HEK293T (cell line): ENCODE measurements around the gene PDZD2.

Experiments
- CTCF ChIA-PET: fragments of 350-600 bp; formaldehyde crosslinking; extraction: SDS; loops from one replicate; lab custom pipeline; 2021; ENCODE audit warnings: antibody characterized with exemption, inconsistent platforms; lab: Yijun Ruan, JAX
- POLR2A ChIA-PET: fragments of 350-600 bp; formaldehyde crosslinking; extraction: SDS; loops from one replicate; lab custom pipeline; 2020; ENCODE audit warnings: antibody characterized with exemption, inconsistent platforms; lab: Yijun Ruan, JAX
- DNase-seq: peaks from one replicate; pipeline ENCODE4 v3.0.0; 2012; ENCODE audit warnings: mixed read lengths; ENCODE audit errors: extremely low spot score
- ARNT ChIP-seq: fragments of 450-650 bp; IDR thresholded peaks from 2 replicates; pipeline ENCODE4 v1.6.1; 2017; ENCODE audit warnings: mild to moderate bottlenecking
- BHLHE40 ChIP-seq: fragments of 450-650 bp; IDR thresholded peaks from 2 replicates; pipeline ENCODE4 v1.6.1; 2016; ENCODE audit warnings: mild to moderate bottlenecking, moderate library complexity, borderline replicate concordance
- CTBP1 ChIP-seq: fragments of 450-650 bp; IDR thresholded peaks from 2 replicates; pipeline ENCODE4 v1.6.1; 2016; ENCODE audit warnings: borderline replicate concordance
- ELF4 ChIP-seq: fragments of 450-650 bp; IDR thresholded peaks from 2 replicates; pipeline ENCODE4 v1.6.1; 2017; ENCODE audit warnings: antibody characterized with exemption
- FOXA1 ChIP-seq: fragments of 450-650 bp; IDR thresholded peaks from 2 replicates; pipeline ENCODE4 v1.6.1; 2016; ENCODE audit warnings: mild to moderate bottlenecking
- FOXK2 ChIP-seq: fragments of 450-650 bp; IDR thresholded peaks from 2 replicates; pipeline ENCODE4 v1.6.1; 2016; ENCODE audit warnings: mild to moderate bottlenecking
- FOXM1 ChIP-seq: fragments of 450-650 bp; IDR thresholded peaks from 2 replicates; pipeline ENCODE4 v1.6.1; 2017; ENCODE audit warnings: mild to moderate bottlenecking, borderline replicate concordance
- HDGF ChIP-seq: fragments of 450-650 bp; IDR thresholded peaks from 2 replicates; pipeline ENCODE4 v1.6.1; 2017; ENCODE audit warnings: antibody characterized with exemption, borderline replicate concordance
- L3MBTL2 ChIP-seq: fragments of 450-650 bp; conservative IDR thresholded peaks from 2 replicates; pipeline ENCODE4 v1.6.1; 2016; ENCODE audit warnings: mild to moderate bottlenecking
- LEF1 ChIP-seq: fragments of 450-650 bp; IDR thresholded peaks from 2 replicates; pipeline ENCODE4 v1.6.1; 2017; ENCODE audit warnings: mild to moderate bottlenecking, borderline replicate concordance
- NFRKB ChIP-seq: fragments of 450-650 bp; IDR thresholded peaks from 2 replicates; pipeline ENCODE4 v1.6.1; 2016; ENCODE audit warnings: mild to moderate bottlenecking, moderate library complexity
- PKNOX1 ChIP-seq: fragments of 450-650 bp; IDR thresholded peaks from 2 replicates; pipeline ENCODE4 v1.6.1; 2016
- SP1 ChIP-seq: fragments of 450-650 bp; IDR thresholded peaks from 2 replicates; pipeline ENCODE4 v1.6.1; 2017
- SUZ12 ChIP-seq: fragments of 450-650 bp; IDR thresholded peaks from 2 replicates; pipeline ENCODE4 v1.6.1; 2016; ENCODE audit warnings: mild to moderate bottlenecking
- TARDBP ChIP-seq: fragments of 450-650 bp; IDR thresholded peaks from 2 replicates; pipeline ENCODE4 v1.6.1; 2016
- ZNF384 ChIP-seq: fragments of 450-650 bp; IDR thresholded peaks from 2 replicates; pipeline ENCODE4 v1.6.1; 2016

PDZD2 gene

DNA sequence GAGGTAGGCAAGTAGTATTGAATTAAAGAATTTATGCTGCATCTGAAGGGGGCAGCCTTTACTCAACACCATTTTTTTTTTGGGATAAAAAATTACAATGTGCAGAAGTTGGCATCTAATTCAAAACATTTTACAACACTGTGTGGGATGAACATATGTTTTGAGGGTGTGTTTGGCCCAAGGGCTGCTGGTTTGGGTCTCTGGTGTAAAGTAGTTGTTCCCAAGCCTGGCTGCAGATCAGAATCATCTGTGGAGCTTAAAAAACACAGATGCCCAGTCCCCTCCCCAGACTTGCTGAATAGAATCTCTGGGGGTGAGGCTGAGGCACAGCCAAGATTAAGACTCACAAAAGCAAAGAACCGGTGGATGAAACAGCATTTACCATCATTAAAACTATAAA is 33.0 kb upstream of the PDZD2 start:
- POLR2A ChIA-PET = no interaction called here
- no peak for TF ChIP-seq FOXM1
- no peak for TF ChIP-seq ZNF384
- no peak for TF ChIP-seq PKNOX1
- TF ChIP-seq NFRKB = no peak
- no peak for TF ChIP-seq TARDBP
- no peak for TF ChIP-seq CTBP1
- no peak for TF ChIP-seq SUZ12
- TF ChIP-seq BHLHE40 = no peak
- no peak for TF ChIP-seq ELF4
- TF ChIP-seq SP1 = no peak
- no peak for TF ChIP-seq FOXA1
- TF ChIP-seq L3MBTL2 = no peak
- no peak for TF ChIP-seq FOXK2
- TF ChIP-seq ARNT = no peak
- TF ChIP-seq HDGF = no peak
- TF ChIP-seq LEF1 = no peak
- CTCF ChIA-PET = no interaction called here
- DNase-seq = no peak

DNA sequence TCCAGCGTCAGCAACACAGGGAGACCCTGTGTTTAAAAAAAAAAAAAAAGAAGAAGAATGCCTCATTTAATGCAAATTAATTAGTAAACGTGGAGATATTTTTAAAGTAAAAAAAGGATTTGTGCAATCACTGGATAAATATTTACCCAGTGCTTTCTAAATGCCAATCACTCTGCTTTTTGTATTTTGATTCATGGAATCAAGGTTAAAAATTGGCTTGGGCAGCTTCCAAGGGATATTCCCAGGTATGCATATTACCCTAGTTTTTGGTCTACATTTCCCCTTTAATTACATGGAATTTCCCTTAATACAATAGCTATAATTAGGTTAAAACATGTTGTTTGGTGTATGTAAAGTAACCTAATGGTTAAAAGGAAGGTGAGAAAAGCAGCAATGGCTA is 31.4 kb upstream of the PDZD2 start:
- ChIA-PET CTCF (no interaction called here), POLR2A (no interaction called here)
- TF ChIP-seq CTBP1 = no peak
- TF ChIP-seq HDGF = no peak
- no peak for TF ChIP-seq NFRKB
- TF ChIP-seq L3MBTL2 = no peak
- no peak for TF ChIP-seq LEF1
- no peak for TF ChIP-seq ARNT
- TF ChIP-seq TARDBP = no peak
- no peak for TF ChIP-seq FOXA1
- TF ChIP-seq ELF4 = no peak
- no peak for TF ChIP-seq SUZ12
- TF ChIP-seq PKNOX1 = no peak
- no peak for TF ChIP-seq BHLHE40
- TF ChIP-seq ZNF384 = no peak
- TF ChIP-seq FOXM1 = no peak
- TF ChIP-seq FOXK2 = no peak
- no peak for DNase-seq

DNA sequence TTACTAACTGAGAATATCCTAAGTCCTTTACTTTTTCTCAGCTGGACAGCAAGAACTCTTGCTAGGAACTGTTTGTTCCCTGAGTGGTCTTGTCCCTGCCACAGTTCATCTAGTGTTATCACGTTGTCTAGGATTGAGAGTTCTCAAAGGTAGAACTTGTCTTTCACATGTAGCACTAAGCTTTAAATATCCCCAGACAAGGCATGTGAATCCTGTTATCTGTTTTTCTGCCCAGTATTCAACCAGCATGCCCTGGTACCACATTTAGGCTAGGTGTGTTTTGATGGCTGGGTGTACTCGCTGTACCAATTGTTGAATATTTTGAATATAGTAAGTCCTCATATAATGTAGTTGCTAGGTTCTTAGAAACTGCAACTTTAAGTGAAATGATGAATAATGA is 27.9 kb upstream of the PDZD2 start:
- ChIA-PET CTCF (interaction anchor here (0.7 kb wide), 1 partner anchor 339 kb away, joined by 3 read pairs; no protein-coding TSS in a partner anchor), POLR2A (no interaction called here)
- no peak for DNase-seq
- TF ChIP-seq PKNOX1 (no peak), BHLHE40 (no peak), ELF4 (no peak), FOXA1 (no peak), SUZ12 (no peak), SP1 (no peak), HDGF (no peak), L3MBTL2 (no peak), ARNT (no peak), FOXM1 (no peak), LEF1 (no peak), CTBP1 (no peak), ZNF384 (no peak), NFRKB (no peak)

GRCh38 chr5:31613651-31614050 is 25.3 kb upstream of the PDZD2 start:
- no peak for DNase-seq
- ChIA-PET CTCF (interaction anchor here (0.9 kb wide), 1 partner anchor 24 kb away, joined by 3 read pairs; no protein-coding TSS in a partner anchor), POLR2A (no interaction called here)
- TF ChIP-seq SUZ12 (no peak), LEF1 (no peak), SP1 (no peak), HDGF (no peak), ZNF384 (no peak), TARDBP (no peak), FOXA1 (no peak), BHLHE40 (no peak), L3MBTL2 (no peak), CTBP1 (no peak), NFRKB (no peak), FOXK2 (no peak)

DNA sequence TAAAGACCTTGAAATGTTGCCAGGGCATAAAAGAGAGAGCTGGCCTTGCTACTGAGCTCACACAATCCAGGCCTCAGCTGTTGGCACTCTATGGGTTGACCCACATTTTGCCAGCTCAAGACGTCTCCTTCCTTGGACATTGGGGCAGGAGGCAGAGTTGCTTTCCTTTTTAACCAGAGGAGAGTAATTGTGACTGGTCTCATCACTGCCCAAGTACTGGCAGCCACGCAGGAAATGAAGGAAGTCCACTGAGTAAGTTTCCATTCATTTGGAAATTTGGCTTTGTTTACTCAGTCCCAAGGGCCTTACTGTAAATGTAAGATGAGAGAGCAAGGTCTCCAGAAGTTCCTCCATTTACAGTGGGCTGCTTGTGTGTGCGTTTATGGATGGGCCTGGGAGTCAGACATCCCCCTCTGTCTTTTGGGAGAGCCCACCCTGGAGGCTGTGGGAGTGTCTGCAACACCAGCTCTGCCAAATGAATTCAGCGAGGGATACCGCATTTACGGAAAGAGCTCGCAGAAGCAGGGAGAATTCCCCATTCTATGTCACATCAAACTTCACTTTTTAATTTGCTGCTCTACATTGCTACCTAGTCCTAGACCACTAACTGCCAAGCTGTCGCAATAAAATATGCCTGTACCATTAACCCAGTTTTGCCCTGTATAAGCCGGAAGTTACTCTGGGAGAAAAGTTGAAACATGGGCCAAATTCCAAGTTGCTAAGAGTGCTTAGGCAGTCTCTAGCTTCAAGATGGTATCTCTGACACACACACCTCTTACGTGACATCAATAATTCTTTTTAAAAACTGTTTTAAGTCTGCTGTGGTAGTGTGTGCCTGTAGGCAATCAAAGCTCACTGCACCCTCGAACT is 24.5 kb upstream of the PDZD2 start:
- DNase-seq = no peak
- CTCF ChIA-PET = interaction anchor here (0.7 kb wide), 1 partner anchor 22 kb away, joined by 3 read pairs; no protein-coding TSS in a partner anchor

More for the DNA sequence above, 24.5 kb upstream of the PDZD2 start:
- no peak for TF ChIP-seq SP1
- TF ChIP-seq FOXM1 = no peak
- TF ChIP-seq CTBP1 = no peak
- TF ChIP-seq ZNF384 = no peak
- no peak for TF ChIP-seq ELF4
- no peak for TF ChIP-seq PKNOX1
- TF ChIP-seq L3MBTL2 = no peak
- no peak for TF ChIP-seq LEF1
- no peak for TF ChIP-seq HDGF
- no peak for TF ChIP-seq FOXK2
- no peak for TF ChIP-seq NFRKB
- TF ChIP-seq BHLHE40 = no peak
- no peak for TF ChIP-seq FOXA1
- no peak for TF ChIP-seq SUZ12
- TF ChIP-seq TARDBP = no peak
- no peak for TF ChIP-seq ARNT
- POLR2A ChIA-PET = no interaction called here
